WI38 (cell line): ENCODE measurements around the gene ATXN7L3.
A peak's percentile ranks its signal among the peaks of the same experiment; 100 is the strongest.

Source experiments
- H3K4me3 ChIP-seq: 2 replicates; pipeline ENCODE4 v1.5.1; 2011; ENCODE audit warnings: low read depth, mild to moderate bottlenecking, control low read depth, low read length
- TF ChIP-seq, protein P1 (sequence below): IDR thresholded peaks from 2 replicates; pipeline ENCODE4 v1.5.1; 2012; ENCODE audit warnings: low read depth, mild to moderate bottlenecking, control low read depth, low read length

ATXN7L3 gene

GRCh38 chr17:44221084-44221861 lies 21.6 kb upstream of the ATXN7L3 start:
- H3K4me3 ChIP-seq = peak overlapping the region; percentile 82
- TF ChIP-seq, protein P1, sequence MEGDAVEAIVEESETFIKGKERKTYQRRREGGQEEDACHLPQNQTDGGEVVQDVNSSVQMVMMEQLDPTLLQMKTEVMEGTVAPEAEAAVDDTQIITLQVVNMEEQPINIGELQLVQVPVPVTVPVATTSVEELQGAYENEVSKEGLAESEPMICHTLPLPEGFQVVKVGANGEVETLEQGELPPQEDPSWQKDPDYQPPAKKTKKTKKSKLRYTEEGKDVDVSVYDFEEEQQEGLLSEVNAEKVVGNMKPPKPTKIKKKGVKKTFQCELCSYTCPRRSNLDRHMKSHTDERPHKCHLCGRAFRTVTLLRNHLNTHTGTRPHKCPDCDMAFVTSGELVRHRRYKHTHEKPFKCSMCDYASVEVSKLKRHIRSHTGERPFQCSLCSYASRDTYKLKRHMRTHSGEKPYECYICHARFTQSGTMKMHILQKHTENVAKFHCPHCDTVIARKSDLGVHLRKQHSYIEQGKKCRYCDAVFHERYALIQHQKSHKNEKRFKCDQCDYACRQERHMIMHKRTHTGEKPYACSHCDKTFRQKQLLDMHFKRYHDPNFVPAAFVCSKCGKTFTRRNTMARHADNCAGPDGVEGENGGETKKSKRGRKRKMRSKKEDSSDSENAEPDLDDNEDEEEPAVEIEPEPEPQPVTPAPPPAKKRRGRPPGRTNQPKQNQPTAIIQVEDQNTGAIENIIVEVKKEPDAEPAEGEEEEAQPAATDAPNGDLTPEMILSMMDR = no peak

GRCh38 chr17:44220213-44221083 lies 20.8 kb upstream of the ATXN7L3 start:
- H3K4me3 ChIP-seq = peak overlapping the region; percentile 82
- TF ChIP-seq, protein P1 = no peak

GRCh38 chr17:44219616-44220212 lies 20.0 kb upstream of the ATXN7L3 start, which contains the start of gene UBTF:
Gene UBTF (minus strand): TSS chr17:44219675. CDS start chr17:44218229, 1,446 bp downstream.
- H3K4me3 ChIP-seq = peak within 1 kb of the TSS; percentile 82

GRCh38 chr17:44219108-44219615 lies 19.5 kb upstream of the ATXN7L3 start:
- H3K4me3 ChIP-seq = peak overlapping the region; percentile 82
- TF ChIP-seq, protein P1 = no peak

More at GRCh38 chr17:44219616-44220212, 20.0 kb upstream of the ATXN7L3 start, which contains the start of gene UBTF:
- TF ChIP-seq, protein P1 = no peak

DNA sequence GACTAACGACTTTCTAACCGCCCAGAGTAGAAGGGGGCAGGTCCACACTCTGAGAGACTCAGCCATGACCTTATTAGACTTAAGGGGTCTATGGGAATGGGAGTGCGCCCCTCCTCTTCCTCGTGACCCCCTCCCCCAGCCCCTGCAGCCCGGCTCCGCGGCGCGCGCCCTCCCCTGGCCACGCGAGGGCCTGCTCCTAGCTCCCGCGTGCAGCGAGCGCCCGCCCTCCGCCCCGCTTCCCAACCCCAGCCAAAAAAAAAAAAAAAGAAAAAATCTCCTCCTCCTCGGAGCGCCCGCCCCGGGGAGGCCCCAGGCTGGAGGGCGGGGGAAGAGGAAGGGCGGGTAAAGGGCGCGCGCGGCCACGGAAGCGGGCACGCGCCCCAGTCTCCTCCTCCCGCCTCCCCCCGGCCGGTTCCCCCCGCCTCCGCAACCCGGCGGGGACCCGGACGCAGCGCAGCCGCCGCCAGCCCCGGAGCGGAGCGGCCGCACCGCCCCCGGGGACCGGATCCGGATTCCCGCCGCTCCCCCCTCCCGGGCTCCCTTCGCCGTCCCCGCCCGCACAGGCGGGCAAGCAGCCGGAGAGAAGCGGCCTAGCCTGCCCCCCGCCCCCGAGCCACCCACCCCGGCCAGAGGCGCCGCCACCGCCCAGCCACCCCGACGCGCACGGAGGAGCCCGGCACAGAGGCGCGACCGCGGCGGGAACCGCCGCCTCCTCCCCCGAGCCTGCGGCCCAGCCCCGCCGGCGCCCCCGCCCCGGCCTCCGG lies 18.8 kb upstream of the ATXN7L3 start:
- peak overlapping the region; percentile 82 for H3K4me3 ChIP-seq
- TF ChIP-seq, protein P1 = peak; percentile 46

- H3K4me3 ChIP-seq = peak overlapping the region; percentile 82
- TF ChIP-seq, protein P1 = no peak
These were observed 18.2 kb upstream of the ATXN7L3 start for GRCh38 chr17:44217738-44218343.
